GM21528 (cell line): ENCODE measurements around the gene SLC9A7.
A peak's percentile ranks its signal among the peaks of the same experiment; 100 is the strongest.
"Not testable (repeated sequence)": the region's sequence is repeated elsewhere in the genome, so short reads cannot be mapped to it uniquely, and the experiment has no call there.

Experiments
- ATAC-seq: cut with Tn5 transposase; IDR thresholded peaks from one replicate; pipeline ENCODE4 v1.9.1; 2021; ENCODE audit warnings: mild to moderate bottlenecking, moderate library complexity; ENCODE audit not compliant: unreplicated experiment, low FRiP score

SLC9A7 gene

GRCh38 chrX:46754586-46755061 is 4.3 kb downstream of the SLC9A7 start:
- no peak for ATAC-seq

- no peak for ATAC-seq
Observed at GRCh38 chrX:46754036-46754435, 4.9 kb downstream of the SLC9A7 start.

GRCh38 chrX:46750889-46751288 is 8.0 kb downstream of the SLC9A7 start:
- no peak for ATAC-seq

- ATAC-seq: no peak
Observed at GRCh38 chrX:46744009-46744408, 14.9 kb downstream of the SLC9A7 start.

GRCh38 chrX:46743046-46743445 is 15.9 kb downstream of the SLC9A7 start:
- ATAC-seq: no peak

- ATAC-seq: no peak
Observed at GRCh38 chrX:46739736-46740135, 19.2 kb downstream of the SLC9A7 start.

- no peak for ATAC-seq
Observed at GRCh38 chrX:46737462-46737861, 21.5 kb downstream of the SLC9A7 start.

GRCh38 chrX:46737041-46737440 is 21.9 kb downstream of the SLC9A7 start:
- ATAC-seq: no peak

- no peak for ATAC-seq
Observed at GRCh38 chrX:46735622-46736021, 23.3 kb downstream of the SLC9A7 start.

- ATAC-seq: no peak
Observed at GRCh38 chrX:46733226-46733625, 25.7 kb downstream of the SLC9A7 start.

- ATAC-seq: no peak
Observed at GRCh38 chrX:46730765-46731164, 28.2 kb downstream of the SLC9A7 start.

- ATAC-seq: no peak
Observed at GRCh38 chrX:46727441-46727840, 31.5 kb downstream of the SLC9A7 start.

GRCh38 chrX:46723569-46723927 is 35.4 kb downstream of the SLC9A7 start:
- not testable (repeated sequence) for ATAC-seq

- ATAC-seq: no peak
Observed at GRCh38 chrX:46722742-46723568, 36.0 kb downstream of the SLC9A7 start.

GRCh38 chrX:46716796-46717195 is 42.1 kb downstream of the SLC9A7 start:
- no peak for ATAC-seq

GRCh38 chrX:46715997-46716396 is 42.9 kb downstream of the SLC9A7 start:
- ATAC-seq: no peak

GRCh38 chrX:46715530-46715929 is 43.4 kb downstream of the SLC9A7 start:
- ATAC-seq: no peak

GRCh38 chrX:46713672-46714490 is 45.0 kb downstream of the SLC9A7 start:
- peak; percentile 52 for ATAC-seq

- no peak for ATAC-seq
Observed at GRCh38 chrX:46712764-46713163, 46.2 kb downstream of the SLC9A7 start.

GRCh38 chrX:46710927-46711623 is 47.8 kb downstream of the SLC9A7 start:
- ATAC-seq: no peak

- no peak for ATAC-seq
Observed at GRCh38 chrX:46710425-46710824, 48.5 kb downstream of the SLC9A7 start.
